A673 (cell line): ENCODE data around the gene CACNA2D4.

ENCODE experiments used
- EZH2 ChIP-seq: fragments of 200-600 bp; sonication (generic); IDR thresholded peaks from 2 replicates; pipeline ENCODE4 v1.6.1; 2017; ENCODE audit warnings: borderline replicate concordance, low read depth, mild to moderate bottlenecking, mixed read lengths, antibody characterized with exemption, low read length; ENCODE audit not compliant: poor library complexity, severe bottlenecking
- TF ChIP-seq, protein P1 (sequence below): fragments of 300-800, 200-600 bp; sonication (generic); conservative IDR thresholded peaks from 2 replicates; pipeline ENCODE4 v1.5.1; 2017; ENCODE audit warnings: low read depth, mild to moderate bottlenecking, antibody characterized with exemption, low read length, moderate library complexity, mixed read lengths

GRCh38 chr12:1747609-1748008, 170.8 kb downstream of the CACNA2D4 start:
- TF ChIP-seq, protein P1, sequence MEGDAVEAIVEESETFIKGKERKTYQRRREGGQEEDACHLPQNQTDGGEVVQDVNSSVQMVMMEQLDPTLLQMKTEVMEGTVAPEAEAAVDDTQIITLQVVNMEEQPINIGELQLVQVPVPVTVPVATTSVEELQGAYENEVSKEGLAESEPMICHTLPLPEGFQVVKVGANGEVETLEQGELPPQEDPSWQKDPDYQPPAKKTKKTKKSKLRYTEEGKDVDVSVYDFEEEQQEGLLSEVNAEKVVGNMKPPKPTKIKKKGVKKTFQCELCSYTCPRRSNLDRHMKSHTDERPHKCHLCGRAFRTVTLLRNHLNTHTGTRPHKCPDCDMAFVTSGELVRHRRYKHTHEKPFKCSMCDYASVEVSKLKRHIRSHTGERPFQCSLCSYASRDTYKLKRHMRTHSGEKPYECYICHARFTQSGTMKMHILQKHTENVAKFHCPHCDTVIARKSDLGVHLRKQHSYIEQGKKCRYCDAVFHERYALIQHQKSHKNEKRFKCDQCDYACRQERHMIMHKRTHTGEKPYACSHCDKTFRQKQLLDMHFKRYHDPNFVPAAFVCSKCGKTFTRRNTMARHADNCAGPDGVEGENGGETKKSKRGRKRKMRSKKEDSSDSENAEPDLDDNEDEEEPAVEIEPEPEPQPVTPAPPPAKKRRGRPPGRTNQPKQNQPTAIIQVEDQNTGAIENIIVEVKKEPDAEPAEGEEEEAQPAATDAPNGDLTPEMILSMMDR = no peak
- no peak for TF ChIP-seq EZH2
